ENCODE data around the gene SLC39A2. TPM values are rescaled to one million over a fixed set of nuclear protein-coding genes. Genes with fewer than 3 reads are reported as not detected.

Gene SLC39A2
- total RNA-seq, 4 donors from 2014 or later, result not detected

DNA sequence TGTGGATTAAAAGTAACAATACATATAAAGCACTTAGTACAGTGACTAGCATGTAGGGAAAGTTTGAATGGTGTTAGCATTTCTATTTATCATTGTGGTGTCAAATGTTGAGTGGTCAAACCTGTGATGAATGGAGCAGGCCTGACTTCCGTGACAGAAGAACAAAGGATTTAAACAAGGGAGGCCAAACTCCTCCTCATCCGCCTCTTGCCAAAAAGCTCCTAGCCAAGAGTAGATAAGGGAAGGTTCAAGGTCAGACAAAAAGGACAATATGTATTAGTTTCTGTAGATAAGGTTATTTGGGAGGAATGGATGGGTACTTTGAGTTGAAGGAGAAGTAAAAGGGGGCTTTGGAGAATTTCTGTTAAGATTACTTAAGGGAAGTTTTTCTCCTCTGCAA is 49.5 kb downstream of the SLC39A2 start:
- ATAC-seq (ENCODE audit: low FRiP score) (no peak), DNase-seq (ENCODE audit: low spot score) (no peak)
- TF ChIP-seq, protein P1, sequence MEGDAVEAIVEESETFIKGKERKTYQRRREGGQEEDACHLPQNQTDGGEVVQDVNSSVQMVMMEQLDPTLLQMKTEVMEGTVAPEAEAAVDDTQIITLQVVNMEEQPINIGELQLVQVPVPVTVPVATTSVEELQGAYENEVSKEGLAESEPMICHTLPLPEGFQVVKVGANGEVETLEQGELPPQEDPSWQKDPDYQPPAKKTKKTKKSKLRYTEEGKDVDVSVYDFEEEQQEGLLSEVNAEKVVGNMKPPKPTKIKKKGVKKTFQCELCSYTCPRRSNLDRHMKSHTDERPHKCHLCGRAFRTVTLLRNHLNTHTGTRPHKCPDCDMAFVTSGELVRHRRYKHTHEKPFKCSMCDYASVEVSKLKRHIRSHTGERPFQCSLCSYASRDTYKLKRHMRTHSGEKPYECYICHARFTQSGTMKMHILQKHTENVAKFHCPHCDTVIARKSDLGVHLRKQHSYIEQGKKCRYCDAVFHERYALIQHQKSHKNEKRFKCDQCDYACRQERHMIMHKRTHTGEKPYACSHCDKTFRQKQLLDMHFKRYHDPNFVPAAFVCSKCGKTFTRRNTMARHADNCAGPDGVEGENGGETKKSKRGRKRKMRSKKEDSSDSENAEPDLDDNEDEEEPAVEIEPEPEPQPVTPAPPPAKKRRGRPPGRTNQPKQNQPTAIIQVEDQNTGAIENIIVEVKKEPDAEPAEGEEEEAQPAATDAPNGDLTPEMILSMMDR (IDR thresholded peaks at IDR 0.05), result no peak

GRCh38 chr14:21049271-21049673 is 50.2 kb downstream of the SLC39A2 start:
- ATAC-seq (ENCODE audit: low FRiP score) (no peak), DNase-seq (ENCODE audit: low spot score) (no peak)
- TF ChIP-seq, protein P1 (IDR thresholded peaks at IDR 0.05), result no peak

DNA sequence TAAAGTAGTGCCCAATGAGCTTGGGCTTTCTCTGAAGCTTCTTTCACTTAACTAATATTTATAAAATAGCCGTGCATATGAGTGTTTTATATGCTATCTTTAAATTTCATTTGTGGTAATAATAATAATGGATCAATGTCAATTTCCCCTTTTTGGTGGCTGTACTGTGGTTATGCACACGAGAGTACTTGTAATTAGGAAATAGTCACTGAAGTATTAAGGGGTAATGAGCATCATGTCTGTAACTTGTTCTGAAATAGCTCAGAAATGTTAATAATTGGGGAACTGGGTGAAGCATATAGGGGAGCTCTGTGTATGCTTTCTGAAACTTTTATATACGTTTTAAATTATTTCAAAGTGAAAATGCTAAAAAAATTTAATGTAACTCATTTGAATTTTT is 51.5 kb downstream of the SLC39A2 start:
- TF ChIP-seq, protein P1 (IDR thresholded peaks at IDR 0.05), result no peak
- DNase-seq (ENCODE audit: low spot score) (no peak), ATAC-seq (ENCODE audit: low FRiP score) (no peak)

Small RNA genes within 50 kb of the gene (small RNA-seq; reads per million reads assigned to genes)
- not detected for gene RN7SL189P

Other genes starting within 250 kb of the SLC39A2 start
- not detected for gene EDDM3B, start 230.9 kb upstream of the SLC39A2 start, total RNA-seq
- gene RNASE6, start 218.0 kb upstream of the SLC39A2 start, total RNA-seq, result 10 to 100 TPM; 18.0 to 48.5 (median 30.1) TPM
- gene RNASE1, start 196.4 kb upstream of the SLC39A2 start, total RNA-seq, result 1,000 to 10,000 TPM in 3 of 4 donors, 100 to 1,000 TPM in 1; 999 to 1,585 (median 1,253) TPM
- gene RNASE3, start 107.9 kb upstream of the SLC39A2 start, total RNA-seq, result not detected
- gene RNASE2, start 43.8 kb upstream of the SLC39A2 start, total RNA-seq, result 1 to 10 TPM; 2.5 to 8.2 (median 5.5) TPM
- 10 to 100 TPM; 36.8 to 89.7 (median 51.3) TPM for gene METTL17, start 9.3 kb upstream of the SLC39A2 start, total RNA-seq
- 100 to 1,000 TPM; 169 to 444 (median 218) TPM for gene NDRG2, start 25.8 kb downstream of the SLC39A2 start, total RNA-seq
- gene TPPP2, start 30.9 kb downstream of the SLC39A2 start, total RNA-seq, result not detected
- not detected for gene RNASE13, start 35.5 kb downstream of the SLC39A2 start, total RNA-seq
- not detected for gene RNASE7, start 43.1 kb downstream of the SLC39A2 start, total RNA-seq
- not detected for gene RNASE8, start 58.5 kb downstream of the SLC39A2 start, total RNA-seq
- gene ARHGEF40, start 71.0 kb downstream of the SLC39A2 start, total RNA-seq, result 10 to 100 TPM; 30.0 to 91.3 (median 40.6) TPM
- 10 to 100 TPM; 19.2 to 56.3 (median 38.1) TPM for gene ZNF219, start 99.4 kb downstream of the SLC39A2 start, total RNA-seq
- gene TMEM253, start 101.8 kb downstream of the SLC39A2 start, total RNA-seq, result 1 to 10 TPM in 1 of 4 donors, under 1 TPM in 1, not detected in 2; 0.75 to 2.4 TPM
- gene OR5AU1, start 156.8 kb downstream of the SLC39A2 start, total RNA-seq, result under 1 TPM in 1 of 4 donors, not detected in 3; 0.09 TPM

Measured in omental fat pad (tissue), 4 donors.